Calu3 (cell line): ENCODE measurements around the gene RETSAT. TPM values are rescaled to one million over a fixed set of nuclear protein-coding genes. Genes with fewer than 3 reads are reported as not detected.

Source experiments
- BruUV-seq: library from RNA; stranded (reverse); fragments of 400-500 nt; replicated peaks from 2 replicates; lab custom pipeline; 2021; lab: Mats Ljungman, UMichigan
- CTCF ChIA-PET: fragments of 300-600 bp; sonication (Branson Sonifier 250); formaldehyde crosslinking; loops from one replicate; lab custom pipeline; 2022; ENCODE audit warnings: antibody characterized with exemption; lab: Charles Lee
- DNase-seq: peaks from one replicate; pipeline ENCODE4 v3.0.0; 2022
- H3K27ac Mint-ChIP-seq: one replicate; pipeline ENCODE4 v1.8.0; 2022; ENCODE audit warnings: mixed read lengths; ENCODE audit not compliant: unreplicated experiment
- H3K27me3 Mint-ChIP-seq: one replicate; pipeline ENCODE4 v1.8.0; 2022; ENCODE audit warnings: mixed read lengths; ENCODE audit not compliant: unreplicated experiment
- H3K36me3 Mint-ChIP-seq: one replicate; pipeline ENCODE4 v1.8.0; 2022; ENCODE audit warnings: mild to moderate bottlenecking, moderate library complexity, mixed read lengths; ENCODE audit not compliant: insufficient read depth, unreplicated experiment
- H3K4me1 Mint-ChIP-seq: one replicate; pipeline ENCODE4 v1.8.0; 2022; ENCODE audit warnings: mild to moderate bottlenecking, low read depth, mixed read lengths; ENCODE audit not compliant: unreplicated experiment
- H3K4me3 Mint-ChIP-seq: one replicate; pipeline ENCODE4 v1.8.0; 2022; ENCODE audit warnings: mild to moderate bottlenecking, low read depth, moderate library complexity, mixed read lengths; ENCODE audit not compliant: unreplicated experiment
- H3K9me3 Mint-ChIP-seq: one replicate; pipeline ENCODE4 v1.8.0; 2022; ENCODE audit warnings: low read depth, mixed read lengths; ENCODE audit not compliant: unreplicated experiment
- intact Hi-C: fragments of 100-400 bp; cut with micrococcal nuclease; formaldehyde crosslinking; loops from one replicate; pipeline ENCODE4 v1.10.0; 2022; ENCODE audit not compliant: unreplicated experiment
- total RNA-seq: library from RNA; stranded (reverse); gene quantifications from 2 replicates; pipeline ENCODE4 v1.2.3, GENCODE V29; 2022
- TF ChIP-seq, protein P1 (sequence below): fragments of 200-600 bp; IDR thresholded peaks from one replicate; pipeline ENCODE4 v1.8.0; 2022; ENCODE audit warnings: antibody characterized with exemption; ENCODE audit not compliant: unreplicated experiment

The RETSAT gene
- total RNA-seq, 1 experiment from 2014 or later = 40.6 TPM

DNA sequence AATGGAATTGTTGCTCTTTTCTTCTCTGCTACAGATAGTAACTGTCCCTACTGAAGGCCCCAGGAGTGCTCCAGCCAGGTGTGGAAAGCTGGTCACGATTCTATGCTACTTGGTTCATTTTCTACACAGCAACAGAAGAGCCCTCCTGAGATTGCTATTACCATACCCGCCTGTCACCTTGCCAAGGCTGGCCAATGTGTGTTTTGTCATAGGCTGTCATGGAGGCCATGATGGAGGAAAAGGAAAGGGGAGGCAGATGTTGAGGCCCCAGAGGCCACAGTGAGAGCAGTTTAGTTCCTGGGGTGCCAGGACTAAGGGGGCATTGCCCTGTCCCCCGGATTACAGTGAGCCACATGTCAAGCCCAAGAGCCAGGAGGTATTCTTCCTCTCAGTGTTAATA is 1.2 kb upstream of the RETSAT start:
- intact Hi-C loops = no loop called here
- H3K4me3 Mint-ChIP-seq = peak overlapping the region; percentile 96
- H3K27ac Mint-ChIP-seq = no peak overlapping the region
- peaks cover 35% of the 10 kb centered on the region for H3K36me3 Mint-ChIP-seq
- no peaks in the 10 kb centered on the region for H3K27me3 Mint-ChIP-seq
- CTCF ChIA-PET = interaction anchor here (0.7 to 1.5 kb wide), 3 partner anchors 12 to 183 kb away, joined by 3 to 6 read pairs (median 3); partner anchors contain the start of genes MAT2A and TGOLN2
- H3K4me1 Mint-ChIP-seq = no peaks in the 10 kb centered on the region
- DNase-seq = no peak
- no TSS peak for BruUV-seq
- no peaks in the 10 kb centered on the region for H3K9me3 Mint-ChIP-seq
- TF ChIP-seq, protein P1, sequence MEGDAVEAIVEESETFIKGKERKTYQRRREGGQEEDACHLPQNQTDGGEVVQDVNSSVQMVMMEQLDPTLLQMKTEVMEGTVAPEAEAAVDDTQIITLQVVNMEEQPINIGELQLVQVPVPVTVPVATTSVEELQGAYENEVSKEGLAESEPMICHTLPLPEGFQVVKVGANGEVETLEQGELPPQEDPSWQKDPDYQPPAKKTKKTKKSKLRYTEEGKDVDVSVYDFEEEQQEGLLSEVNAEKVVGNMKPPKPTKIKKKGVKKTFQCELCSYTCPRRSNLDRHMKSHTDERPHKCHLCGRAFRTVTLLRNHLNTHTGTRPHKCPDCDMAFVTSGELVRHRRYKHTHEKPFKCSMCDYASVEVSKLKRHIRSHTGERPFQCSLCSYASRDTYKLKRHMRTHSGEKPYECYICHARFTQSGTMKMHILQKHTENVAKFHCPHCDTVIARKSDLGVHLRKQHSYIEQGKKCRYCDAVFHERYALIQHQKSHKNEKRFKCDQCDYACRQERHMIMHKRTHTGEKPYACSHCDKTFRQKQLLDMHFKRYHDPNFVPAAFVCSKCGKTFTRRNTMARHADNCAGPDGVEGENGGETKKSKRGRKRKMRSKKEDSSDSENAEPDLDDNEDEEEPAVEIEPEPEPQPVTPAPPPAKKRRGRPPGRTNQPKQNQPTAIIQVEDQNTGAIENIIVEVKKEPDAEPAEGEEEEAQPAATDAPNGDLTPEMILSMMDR = no peak

DNA sequence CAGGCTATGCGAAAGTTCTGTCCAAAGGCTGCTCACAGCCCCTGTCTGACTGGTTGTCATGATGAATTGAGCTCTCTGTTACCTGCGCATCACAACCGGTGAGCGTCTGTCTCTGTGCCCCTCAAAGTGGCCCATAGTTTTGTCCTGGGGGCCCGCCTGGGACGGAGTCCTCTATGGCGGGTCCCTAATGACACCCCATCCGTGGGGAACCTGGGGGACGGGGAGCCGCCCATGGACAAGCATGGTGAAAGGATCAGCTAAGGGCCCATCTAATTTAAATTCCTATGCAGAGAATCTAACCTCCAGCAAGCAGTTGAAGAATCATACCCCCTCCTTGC is 714 bp upstream of the RETSAT start:
- CTCF ChIA-PET = interaction anchor here (0.6 to 1.5 kb wide), 4 partner anchors 12 to 184 kb away, joined by 3 to 6 read pairs (median 3); partner anchors contain the start of genes MAT2A, SH2D6 and TGOLN2
- no peaks in the 10 kb centered on the region for H3K9me3 Mint-ChIP-seq
- no peaks in the 10 kb centered on the region for H3K4me1 Mint-ChIP-seq
- no peaks in the 10 kb centered on the region for H3K27me3 Mint-ChIP-seq
- TF ChIP-seq, protein P1 = no peak
- TSS peak; percentile 45 for BruUV-seq
- H3K4me3 Mint-ChIP-seq = peak overlapping the region; percentile 96
- peaks cover 40% of the 10 kb centered on the region for H3K36me3 Mint-ChIP-seq
- no peak for DNase-seq
- intact Hi-C loops = no loop called here
- H3K27ac Mint-ChIP-seq = peak overlapping the region; percentile 89

DNA sequence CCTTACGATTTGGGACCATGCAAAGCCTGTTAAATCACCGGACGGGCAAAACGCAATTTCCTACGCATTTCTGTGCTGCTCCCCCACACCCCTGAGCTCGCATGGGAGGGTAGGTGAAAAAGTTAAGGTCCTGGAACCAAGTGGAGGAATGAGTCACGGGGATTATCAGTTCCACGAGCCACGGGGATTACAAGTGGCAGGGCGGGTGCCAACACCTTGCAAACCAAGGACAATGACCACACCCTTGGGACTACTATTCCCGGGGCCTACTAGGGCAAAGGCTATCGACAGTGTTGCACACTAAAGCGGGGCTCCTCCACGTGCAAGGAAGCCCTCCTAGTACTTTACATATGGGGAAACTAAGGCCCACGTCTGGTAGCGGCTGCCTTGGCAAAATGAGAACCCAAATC is 447 bp downstream of the RETSAT start:
- TF ChIP-seq, protein P1 = no peak
- no peaks in the 10 kb centered on the region for H3K9me3 Mint-ChIP-seq
- peak; percentile 35 for DNase-seq
- H3K27me3 Mint-ChIP-seq = no peaks in the 10 kb centered on the region
- TSS peak; percentile 76 for BruUV-seq
- H3K4me3 Mint-ChIP-seq = peak overlapping the region; percentile 96
- H3K36me3 Mint-ChIP-seq = peaks cover 42% of the 10 kb centered on the region
- peak overlapping the region; percentile 89 for H3K27ac Mint-ChIP-seq
- H3K4me1 Mint-ChIP-seq = no peaks in the 10 kb centered on the region
- CTCF ChIA-PET = interaction anchor here (1.5 kb wide), 1 partner anchor 26 kb away, joined by 6 read pairs; the partner anchor contains the start of gene TGOLN2
- intact Hi-C loops = no loop called here

DNA sequence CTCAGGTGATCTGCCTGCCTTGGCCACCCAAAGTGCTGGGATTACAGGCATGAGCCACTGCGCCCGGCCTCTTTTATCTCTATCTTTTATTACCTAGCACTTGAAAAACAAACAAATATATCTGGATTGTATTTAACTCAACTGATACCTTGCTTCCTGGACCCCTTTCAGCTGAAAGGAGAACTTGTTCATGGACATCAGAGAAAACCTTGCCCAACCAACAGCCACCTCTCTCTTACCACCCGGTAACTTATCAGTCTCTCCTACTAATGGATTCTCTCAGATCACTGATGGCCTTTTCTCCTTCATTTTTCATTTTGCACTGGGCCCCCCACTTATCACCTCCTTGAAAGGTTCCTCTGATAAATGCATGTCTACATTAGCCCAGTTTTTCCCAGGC is 6.7 kb downstream of the RETSAT start:
- intact Hi-C loops = no loop called here
- peaks cover 30% of the 10 kb centered on the region for H3K36me3 Mint-ChIP-seq
- H3K27me3 Mint-ChIP-seq = no peaks in the 10 kb centered on the region
- BruUV-seq = no TSS peak
- H3K27ac Mint-ChIP-seq = no peak overlapping the region
- no peaks in the 10 kb centered on the region for H3K9me3 Mint-ChIP-seq
- DNase-seq = no peak
- H3K4me1 Mint-ChIP-seq = no peaks in the 10 kb centered on the region
- TF ChIP-seq, protein P1 = no peak
- H3K4me3 Mint-ChIP-seq = no peak overlapping the region
- CTCF ChIA-PET = interaction anchor here (0.6 kb wide), 1 partner anchor 17 kb away, joined by 3 read pairs; no protein-coding TSS in a partner anchor
